A673 (cell line): Measurements from ENCODE around the gene NAALADL2.

Experiments
- EZH2 ChIP-seq: fragments of 200-600 bp; sonication (generic); IDR thresholded peaks from 2 replicates; pipeline ENCODE4 v1.6.1; 2017; ENCODE audit warnings: borderline replicate concordance, low read depth, mild to moderate bottlenecking, mixed read lengths, antibody characterized with exemption, low read length; ENCODE audit not compliant: poor library complexity, severe bottlenecking
- TF ChIP-seq, protein P1 (sequence below): fragments of 300-800, 200-600 bp; sonication (generic); conservative IDR thresholded peaks from 2 replicates; pipeline ENCODE4 v1.5.1; 2017; ENCODE audit warnings: low read depth, mild to moderate bottlenecking, antibody characterized with exemption, low read length, moderate library complexity, mixed read lengths

DNA sequence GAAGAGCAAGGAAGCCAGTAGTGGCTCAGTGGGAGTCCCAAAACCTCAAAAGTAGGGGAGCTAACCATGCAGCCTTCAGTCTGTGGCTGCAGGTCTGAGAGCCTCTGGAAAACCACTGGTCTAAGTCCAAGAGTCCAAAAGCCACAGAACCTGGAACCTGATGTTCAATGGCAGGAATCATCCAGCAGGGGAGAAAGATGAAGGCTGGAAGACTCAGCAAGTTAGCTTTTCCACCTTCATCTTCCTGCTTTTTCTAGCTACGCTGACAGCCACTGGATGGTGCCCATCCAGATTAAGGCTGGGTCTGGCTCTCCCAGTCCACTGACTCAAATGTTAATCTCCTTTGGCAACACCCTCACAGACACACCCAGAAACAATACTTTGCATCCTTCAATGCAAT, 626.3 kb downstream of the NAALADL2 start:
- no peak for TF ChIP-seq EZH2
- TF ChIP-seq, protein P1, sequence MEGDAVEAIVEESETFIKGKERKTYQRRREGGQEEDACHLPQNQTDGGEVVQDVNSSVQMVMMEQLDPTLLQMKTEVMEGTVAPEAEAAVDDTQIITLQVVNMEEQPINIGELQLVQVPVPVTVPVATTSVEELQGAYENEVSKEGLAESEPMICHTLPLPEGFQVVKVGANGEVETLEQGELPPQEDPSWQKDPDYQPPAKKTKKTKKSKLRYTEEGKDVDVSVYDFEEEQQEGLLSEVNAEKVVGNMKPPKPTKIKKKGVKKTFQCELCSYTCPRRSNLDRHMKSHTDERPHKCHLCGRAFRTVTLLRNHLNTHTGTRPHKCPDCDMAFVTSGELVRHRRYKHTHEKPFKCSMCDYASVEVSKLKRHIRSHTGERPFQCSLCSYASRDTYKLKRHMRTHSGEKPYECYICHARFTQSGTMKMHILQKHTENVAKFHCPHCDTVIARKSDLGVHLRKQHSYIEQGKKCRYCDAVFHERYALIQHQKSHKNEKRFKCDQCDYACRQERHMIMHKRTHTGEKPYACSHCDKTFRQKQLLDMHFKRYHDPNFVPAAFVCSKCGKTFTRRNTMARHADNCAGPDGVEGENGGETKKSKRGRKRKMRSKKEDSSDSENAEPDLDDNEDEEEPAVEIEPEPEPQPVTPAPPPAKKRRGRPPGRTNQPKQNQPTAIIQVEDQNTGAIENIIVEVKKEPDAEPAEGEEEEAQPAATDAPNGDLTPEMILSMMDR = no peak
